Measurements from ENCODE around the gene HOXC13.
A peak's percentile ranks its signal among the peaks of the same experiment; 100 is the strongest.

HOXC13 gene

GRCh38 chr12:53982648-53983567 is 44.3 kb downstream of the HOXC13 start:
- no peak for DNase-seq (ENCODE audit: low read depth in 2 of 2)

GRCh38 chr12:53983568-53983949 is 44.9 kb downstream of the HOXC13 start:
- no peak for DNase-seq (ENCODE audit: low read depth in 2 of 2)

GRCh38 chr12:53983950-53984572 is 45.4 kb downstream of the HOXC13 start:
- DNase-seq (ENCODE audit: low read depth in 2 of 2): no peak

GRCh38 chr12:53984901-53985691 is 46.5 kb downstream of the HOXC13 start, which contains the start of gene HOXC10:
HOXC10 (plus strand) TSS chr12:53985146; CDS start chr12:53985260, 114 bp downstream.
- peak; percentile 98 for DNase-seq (ENCODE audit: low read depth in 2 of 2)

GRCh38 chr12:53985692-53985993 is 47.0 kb downstream of the HOXC13 start:
- no peak for DNase-seq (ENCODE audit: low read depth in 2 of 2)

- DNase-seq (ENCODE audit: low read depth in 2 of 2): no peak
Observed at GRCh38 chr12:53985994-53986685, 47.5 kb downstream of the HOXC13 start.

- no peak for DNase-seq (ENCODE audit: low read depth in 2 of 2)
Observed at GRCh38 chr12:53986686-53987483, 48.3 kb downstream of the HOXC13 start.

- no peak for DNase-seq (ENCODE audit: low read depth in 2 of 2)
Observed at GRCh38 chr12:53987787-53988230, 49.2 kb downstream of the HOXC13 start.

GRCh38 chr12:53988541-53989226 is 50.1 kb downstream of the HOXC13 start:
- DNase-seq (ENCODE audit: low read depth in 2 of 2): no peak

- peak; percentile 76 to 77 for DNase-seq (ENCODE audit: low read depth in 2 of 2)
Observed at GRCh38 chr12:53989227-53990113, 50.8 kb downstream of the HOXC13 start.

- DNase-seq (ENCODE audit: low read depth in 2 of 2): peak; percentile 77 to 80
Observed at GRCh38 chr12:53990311-53991076, 51.9 kb downstream of the HOXC13 start.

- DNase-seq (ENCODE audit: low read depth in 2 of 2): no peak
Observed at GRCh38 chr12:53991077-53991460, 52.4 kb downstream of the HOXC13 start.

GRCh38 chr12:53992377-53992889 is 53.8 kb downstream of the HOXC13 start:
- DNase-seq (ENCODE audit: low read depth in 2 of 2): no peak

GRCh38 chr12:53993162-53994008 is 54.8 kb downstream of the HOXC13 start:
- DNase-seq (ENCODE audit: low read depth in 2 of 2): no peak

- no peak for DNase-seq (ENCODE audit: low read depth in 2 of 2)
Observed at GRCh38 chr12:53994009-53994263, 55.3 kb downstream of the HOXC13 start.

- DNase-seq (ENCODE audit: low read depth in 2 of 2): no peak
Observed at GRCh38 chr12:53994264-53995001, 55.8 kb downstream of the HOXC13 start.

- no peak for DNase-seq (ENCODE audit: low read depth in 2 of 2)
Observed at GRCh38 chr12:53995002-53995377, 56.4 kb downstream of the HOXC13 start.
